Transverse colon (tissue), 4 donors: Measurements from ENCODE around the gene HCFC1.

Experiments used
- CTCF ChIP-seq, 5 experiments: fragments of 200-600 bp in 3 of 5; fragments of 450-650 bp in 2 of 5; sonication (generic) in 3 of 5; IDR thresholded peaks; 1 replicate in 2 of 5; 2 replicates in 3 of 5; pipeline ENCODE4 v1.5.1; 2016 to 2017; ENCODE audit warnings: antibody characterized with exemption in 5 of 5, inconsistent platforms in 3 of 5, mild to moderate bottlenecking in 2 of 5, moderate library complexity in 1 of 5
- EP300 ChIP-seq: sonication (generic); formaldehyde crosslinking; IDR thresholded peaks from one replicate; pipeline ENCODE4 v1.6.1; 2017; ENCODE audit warnings: antibody characterized with exemption, low read depth
- POLR2AphosphoS5 ChIP-seq, 3 donors: sonication (generic); formaldehyde crosslinking; IDR thresholded peaks; one replicate each; pipeline ENCODE4 v1.6.1; 2016; ENCODE audit warnings: antibody characterized with exemption in 3 of 3

- TF ChIP-seq CTCF (IDR thresholded peaks at IDR 0.05) (no peak), POLR2AphosphoS5 (IDR thresholded peaks at IDR 0.05) (no peak), EP300 (no peak)
Measured at GRCh38 chrX:153958605-153959004, 13.0 kb downstream of the HCFC1 start.
